Rectal smooth muscle tissue (tissue), 1 donor: ENCODE measurements around the gene WWOX.

Experiments used
- H3K27ac ChIP-seq: one replicate; pipeline ENCODE4 v1.7.0; 2013; ENCODE audit warnings: low read depth, low read length, inconsistent platforms
- H3K27me3 ChIP-seq: one replicate; pipeline ENCODE4 v1.7.0; 2013; ENCODE audit warnings: low read length; ENCODE audit not compliant: control insufficient read depth, insufficient read depth
- H3K36me3 ChIP-seq: one replicate; pipeline ENCODE4 v1.7.0; 2013; ENCODE audit warnings: low read length; ENCODE audit not compliant: control insufficient read depth, insufficient read depth
- H3K4me1 ChIP-seq: one replicate; pipeline ENCODE4 v1.7.0; 2013; ENCODE audit warnings: low read length; ENCODE audit not compliant: control insufficient read depth, insufficient read depth
- H3K4me3 ChIP-seq: one replicate; pipeline ENCODE4 v1.7.0; 2013; ENCODE audit warnings: low read length
- H3K9ac ChIP-seq: one replicate; pipeline ENCODE4 v1.7.0; 2013; ENCODE audit warnings: low read length

The WWOX gene

GRCh38 chr16:78377312-78377711 lies 277.9 kb downstream of the WWOX start:
- Histone ChIP-seq H3K36me3 (no peaks in the 10 kb centered on the region), H3K27ac (no peak overlapping the region), H3K9ac (no peak overlapping the region), H3K27me3 (no peaks in the 10 kb centered on the region), H3K4me3 (no peak overlapping the region), H3K4me1 (no peaks in the 10 kb centered on the region)

DNA sequence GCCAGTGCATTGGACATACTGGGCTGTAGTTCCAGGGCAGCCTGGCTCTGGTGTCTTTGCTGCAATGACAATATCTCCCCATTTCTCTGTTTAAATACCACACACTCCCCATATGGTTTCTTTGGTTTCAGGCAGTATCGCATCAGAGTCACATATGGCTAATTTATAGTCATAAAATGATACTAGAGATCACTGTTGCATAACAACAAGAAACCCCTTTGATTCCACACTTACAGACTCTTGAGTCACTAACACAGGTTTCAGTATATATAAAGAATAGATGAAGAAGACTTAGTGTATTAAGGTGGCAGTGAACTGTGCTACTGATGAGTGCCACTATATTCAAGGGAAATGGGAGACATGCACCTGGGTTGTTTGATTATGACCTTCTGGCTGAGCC lies 281.6 kb downstream of the WWOX start:
- Histone ChIP-seq H3K4me3 (no peak overlapping the region), H3K36me3 (no peaks in the 10 kb centered on the region), H3K27ac (no peak overlapping the region), H3K4me1 (no peaks in the 10 kb centered on the region), H3K27me3 (no peaks in the 10 kb centered on the region), H3K9ac (no peak overlapping the region)

- H3K9ac ChIP-seq, result no peak overlapping the region
- H3K27ac ChIP-seq, result no peak overlapping the region
- H3K36me3 ChIP-seq, result no peaks in the 10 kb centered on the region
- peaks cover 3% of the 10 kb centered on the region for H3K4me1 ChIP-seq
- no peak overlapping the region for H3K4me3 ChIP-seq
- H3K27me3 ChIP-seq, result no peaks in the 10 kb centered on the region
These were observed 283.7 kb downstream of the WWOX start for GRCh38 chr16:78383118-78383517.

DNA sequence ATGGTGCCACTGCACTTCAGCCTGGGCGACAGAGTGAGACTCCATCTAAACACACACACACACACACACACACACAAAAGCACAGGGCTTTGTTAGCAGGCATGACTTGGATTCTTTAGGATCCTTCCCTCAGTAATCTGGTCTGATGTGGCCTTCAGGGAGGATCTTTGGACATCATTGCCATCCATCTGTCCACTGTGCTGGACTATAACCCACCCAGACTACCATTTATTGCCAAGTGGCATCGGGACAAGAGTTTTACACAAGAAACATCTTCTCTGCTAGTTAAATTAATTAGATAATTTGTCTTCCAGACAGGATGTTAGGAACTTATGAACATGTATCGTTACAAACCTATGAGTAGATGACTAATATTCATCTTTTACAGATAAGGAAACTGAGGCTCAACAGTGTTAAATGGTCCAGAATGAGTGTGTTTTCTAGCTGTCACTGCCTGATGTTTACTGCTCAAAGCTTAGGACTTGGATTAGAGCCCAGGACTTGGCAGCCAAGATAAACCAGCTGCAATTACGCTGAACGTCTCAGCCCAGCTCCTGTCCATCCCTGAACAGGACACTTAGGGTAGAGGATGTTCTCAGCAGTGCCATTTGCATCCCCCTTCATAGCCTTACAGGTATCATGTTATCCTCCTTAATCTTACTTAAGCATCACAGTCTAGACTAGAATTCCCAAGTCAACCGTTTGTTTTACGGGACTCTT lies 285.8 kb downstream of the WWOX start:
- Histone ChIP-seq H3K36me3 (no peaks in the 10 kb centered on the region), H3K4me1 (peaks cover 9% of the 10 kb centered on the region), H3K27me3 (no peaks in the 10 kb centered on the region), H3K9ac (no peak overlapping the region), H3K4me3 (no peak overlapping the region), H3K27ac (no peak overlapping the region)

- no peak overlapping the region for H3K27ac ChIP-seq
- no peak overlapping the region for H3K4me3 ChIP-seq
These were observed 287.3 kb downstream of the WWOX start for GRCh38 chr16:78386557-78387324.

DNA sequence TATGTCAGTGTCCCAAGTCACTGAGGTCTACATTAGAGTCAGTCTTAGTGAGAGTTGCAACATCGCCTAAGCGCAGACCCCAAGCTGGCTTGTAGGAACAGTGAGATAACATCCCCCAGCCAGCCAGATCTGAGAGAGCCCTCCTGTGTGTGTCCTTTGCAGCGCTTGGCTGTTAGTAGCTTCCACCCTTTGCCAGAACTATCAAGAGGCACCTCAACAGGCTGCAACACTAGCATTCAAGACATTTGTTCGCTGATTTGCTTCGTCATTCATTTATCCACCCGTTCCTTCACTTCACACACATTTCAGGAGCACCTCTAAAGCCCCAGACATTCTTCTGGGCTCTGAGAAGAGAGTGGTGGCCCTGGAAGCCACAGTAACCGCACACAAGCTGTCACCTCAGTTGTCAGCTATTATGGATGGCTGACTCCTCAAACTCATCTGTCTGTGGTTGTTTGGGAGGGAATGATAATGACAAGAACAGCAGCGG lies 289.6 kb downstream of the WWOX start:
- no peaks in the 10 kb centered on the region for H3K27me3 ChIP-seq
- no peak overlapping the region for H3K4me3 ChIP-seq
- peaks cover 20% of the 10 kb centered on the region for H3K4me1 ChIP-seq
- no peak overlapping the region for H3K9ac ChIP-seq
- H3K27ac ChIP-seq, result no peak overlapping the region
- no peaks in the 10 kb centered on the region for H3K36me3 ChIP-seq

More at GRCh38 chr16:78386557-78387324, 287.3 kb downstream of the WWOX start:
- no peak overlapping the region for H3K9ac ChIP-seq
- no peaks in the 10 kb centered on the region for H3K27me3 ChIP-seq
- H3K36me3 ChIP-seq, result no peaks in the 10 kb centered on the region
- H3K4me1 ChIP-seq, result peaks cover 18% of the 10 kb centered on the region

- no peaks in the 10 kb centered on the region for H3K36me3 ChIP-seq
- no peak overlapping the region for H3K27ac ChIP-seq
- no peak overlapping the region for H3K9ac ChIP-seq
- peaks cover 20% of the 10 kb centered on the region for H3K4me1 ChIP-seq
- no peak overlapping the region for H3K4me3 ChIP-seq
- H3K27me3 ChIP-seq, result no peaks in the 10 kb centered on the region
These were observed 290.6 kb downstream of the WWOX start for GRCh38 chr16:78390092-78390491.

GRCh38 chr16:78390508-78391324 lies 291.3 kb downstream of the WWOX start:
- Histone ChIP-seq H3K4me3 (no peak overlapping the region), H3K27ac (no peak overlapping the region), H3K9ac (no peak overlapping the region), H3K36me3 (no peaks in the 10 kb centered on the region), H3K4me1 (peaks cover 20% of the 10 kb centered on the region), H3K27me3 (no peaks in the 10 kb centered on the region)

DNA sequence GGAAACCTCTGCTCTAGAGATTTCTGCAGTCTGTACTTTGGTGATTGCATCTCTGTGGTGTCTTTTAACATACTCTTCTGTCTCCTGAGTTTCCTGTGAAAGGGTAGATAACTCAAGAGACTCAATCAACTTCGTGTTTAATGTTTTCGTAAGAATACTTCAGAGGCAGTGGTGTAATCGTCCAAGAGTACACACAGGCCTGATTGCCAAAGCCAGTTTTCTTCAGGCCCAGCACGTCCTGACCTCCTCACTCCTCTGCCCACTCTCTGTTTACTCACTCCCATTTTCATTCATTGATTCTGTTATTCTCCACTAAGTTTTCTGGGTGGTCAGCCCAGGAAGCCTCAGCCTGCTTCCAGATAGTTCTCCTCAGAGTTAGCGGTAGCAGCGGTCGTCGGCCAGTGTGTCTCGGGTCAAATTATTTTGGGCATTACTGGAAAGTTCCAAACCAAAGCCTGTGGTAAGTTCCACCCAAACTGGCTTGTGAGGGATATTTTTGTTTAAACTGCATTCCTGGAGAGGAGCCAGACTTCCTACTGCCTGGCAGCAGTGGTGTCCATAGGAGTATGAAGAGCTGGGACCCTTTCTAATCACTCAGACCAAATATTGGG lies 293.2 kb downstream of the WWOX start:
- H3K36me3 ChIP-seq, result no peaks in the 10 kb centered on the region
- peaks cover 17% of the 10 kb centered on the region for H3K4me1 ChIP-seq
- no peaks in the 10 kb centered on the region for H3K27me3 ChIP-seq
- H3K9ac ChIP-seq, result no peak overlapping the region
- H3K4me3 ChIP-seq, result no peak overlapping the region
- no peak overlapping the region for H3K27ac ChIP-seq

DNA sequence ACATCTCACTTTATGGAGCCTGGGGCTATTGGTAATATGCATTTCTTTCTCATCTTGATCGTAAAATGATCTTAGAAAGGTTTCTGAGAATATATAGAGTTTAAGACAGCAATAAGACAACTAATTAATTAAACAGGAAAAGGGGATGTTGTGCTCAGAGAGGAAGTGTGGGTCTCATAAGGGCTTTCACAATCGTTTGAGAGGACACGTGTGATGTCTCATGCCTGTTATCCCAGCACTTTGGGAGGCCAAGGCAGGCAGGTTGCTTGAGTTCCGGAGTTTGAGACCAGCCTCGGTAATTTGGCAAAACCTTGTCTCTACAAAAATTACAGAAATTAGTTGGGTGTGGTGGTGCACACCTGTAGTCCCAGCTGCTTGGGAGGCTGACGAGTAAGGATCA lies 295.6 kb downstream of the WWOX start:
- H3K4me1 ChIP-seq, result peaks cover 13% of the 10 kb centered on the region
- H3K27me3 ChIP-seq, result no peaks in the 10 kb centered on the region
- H3K36me3 ChIP-seq, result no peaks in the 10 kb centered on the region
- no peak overlapping the region for H3K27ac ChIP-seq
- H3K4me3 ChIP-seq, result no peak overlapping the region
- H3K9ac ChIP-seq, result no peak overlapping the region

DNA sequence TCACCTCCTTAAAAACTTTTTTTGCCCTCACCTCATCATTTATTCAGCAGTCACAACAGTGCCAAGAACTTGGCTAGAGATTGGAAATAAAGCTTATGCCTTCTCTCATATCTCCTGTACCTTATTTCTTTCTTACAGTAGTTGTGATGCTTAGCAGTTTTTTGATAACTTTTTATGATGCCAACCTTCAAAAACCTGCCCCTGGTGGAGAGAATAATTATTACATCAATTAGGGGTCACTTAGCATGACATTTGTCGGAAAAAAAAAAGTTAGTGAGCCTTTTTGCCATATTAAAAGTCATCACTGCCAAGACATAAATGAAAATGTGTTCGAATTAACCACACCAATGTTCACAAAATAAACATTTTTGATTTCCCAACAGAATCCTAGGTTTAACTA lies 296.6 kb downstream of the WWOX start:
- H3K4me1 ChIP-seq, result peaks cover 5% of the 10 kb centered on the region
- H3K27me3 ChIP-seq, result no peaks in the 10 kb centered on the region
- no peaks in the 10 kb centered on the region for H3K36me3 ChIP-seq
- H3K4me3 ChIP-seq, result no peak overlapping the region
- no peak overlapping the region for H3K27ac ChIP-seq
- H3K9ac ChIP-seq, result no peak overlapping the region

DNA sequence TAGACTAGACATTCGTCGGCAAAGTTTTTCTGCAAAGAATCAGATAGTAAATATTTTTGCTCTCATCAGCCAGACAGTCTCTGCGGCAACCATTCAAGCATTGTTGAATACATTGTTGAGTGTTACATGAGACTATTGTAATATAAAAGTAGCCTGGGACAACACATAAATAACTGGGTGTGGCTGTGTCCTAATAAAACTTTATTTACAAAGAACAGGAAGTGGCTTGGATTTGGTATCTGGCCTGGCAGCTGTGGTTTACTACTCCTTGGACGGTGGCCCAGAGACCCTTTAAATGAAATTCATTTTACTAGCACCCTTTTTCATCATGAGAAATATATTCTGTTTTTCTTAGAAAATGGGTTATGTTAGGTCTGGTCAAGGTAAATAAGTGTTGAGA lies 297.2 kb downstream of the WWOX start:
- Histone ChIP-seq H3K9ac (no peak overlapping the region), H3K27me3 (no peaks in the 10 kb centered on the region), H3K36me3 (no peaks in the 10 kb centered on the region), H3K27ac (no peak overlapping the region), H3K4me1 (peaks cover 2% of the 10 kb centered on the region), H3K4me3 (no peak overlapping the region)
